ENCODE data around the gene TFAP2C. TPM values are rescaled to one million over a fixed set of nuclear protein-coding genes. Genes with fewer than 3 reads are reported as not detected.

Gene TFAP2C
- total and polyA plus RNA-seq, 9 of the 15 experiments (the other 6 are each of a cell fraction or from before 2014, with no cell fraction given): 0.03 to 0.04 TPM; not detected in 7

DNA sequence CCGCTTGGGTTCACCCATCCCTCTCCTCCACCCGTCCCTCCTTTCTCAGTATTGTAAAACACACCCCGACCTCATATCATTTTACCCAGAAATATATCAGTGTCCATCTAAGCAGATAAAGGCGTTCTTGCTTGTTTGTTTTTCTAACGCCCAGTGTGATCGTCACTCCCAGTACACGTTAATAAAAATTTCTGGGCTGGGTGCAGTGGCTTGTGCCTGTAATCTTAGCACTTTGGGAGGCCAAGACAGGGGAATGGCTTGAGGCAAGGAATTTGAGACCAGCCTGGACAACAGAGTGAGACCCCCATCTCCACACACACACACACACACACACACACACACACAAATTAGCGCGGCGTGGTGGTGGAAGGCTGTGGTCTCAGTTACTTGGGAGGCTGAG is 24.4 kb upstream of the TFAP2C start:
- no peak overlapping the region for H3K4me2 ChIP-seq (ENCODE audit: insufficient read depth, low read length)
- H3K9me1 ChIP-seq (ENCODE audit: control insufficient read depth, insufficient read depth, low read length): no peaks in the 10 kb centered on the region
- H3K4me3 ChIP-seq: no peak overlapping the region
- FAIRE-seq: no peak
- ChIA-PET POLR2A (no interaction called here), CTCF (ENCODE audit: low intra/inter-chr PET ratio) (no interaction called here)
- no peaks in the 10 kb centered on the region for H4K20me1 ChIP-seq (replicated peaks; ENCODE audit: control insufficient read depth, insufficient read depth, low read length)
- in situ Hi-C loops (cut with MboI): no loop called here
- no peaks in the 10 kb centered on the region for H3K79me2 ChIP-seq (ENCODE audit: control insufficient read depth, insufficient read depth, low read length)
- DNase-seq (ENCODE audit: extremely low read depth in 1 of 4, low spot score in 3 of 4): no peak
- no peak overlapping the region for H2AFZ ChIP-seq (ENCODE audit: low read depth, low read length)
- H3K27me3 ChIP-seq (ENCODE audit: control insufficient read depth in 2 of 2, insufficient read depth in 2 of 2, low read length in 2 of 2): peaks cover 5 to 31% of the 10 kb centered on the region in 2 experiments; a peak in 3 of 5 replicates
- intact Hi-C loops (cut with micrococcal nuclease): no loop called here
- H3K9me3 ChIP-seq (replicated peaks; ENCODE audit: control insufficient read depth, insufficient read depth, low read depth, low read length): no peaks in the 10 kb centered on the region
- BruUV-seq (replicated peaks): no TSS peak
- H3K36me3 ChIP-seq (ENCODE audit: control insufficient read depth, insufficient read depth, low read length): no peaks in the 10 kb centered on the region
- H3K4me1 ChIP-seq (replicated peaks in 1 of 2; ENCODE audit: control insufficient read depth in 2 of 2, insufficient read depth in 2 of 2, low read length in 2 of 2): no peaks in the 10 kb centered on the region; a peak in 1 of 5 replicates
- H3K9ac ChIP-seq (ENCODE audit: insufficient read depth in 1 of 2, low read depth in 2 of 2, low read length in 2 of 2): no peak overlapping the region
- no peak overlapping the region for H3K27ac ChIP-seq (ENCODE audit: extremely low read depth, low read depth, low read length)
- 0% methylated on average over 10 of the region's 10 CpGs for WGBS (ENCODE audit: insufficient coverage, low coverage, missing lambda C conversion rate)
- no peak for ATAC-seq
- no peak for TF ChIP-seq C11orf30 (IDR thresholded peaks at IDR 0.05; ENCODE audit: low read depth)
- TF ChIP-seq FOXM1 (IDR thresholded peaks at IDR 0.05; ENCODE audit: low read depth): no peak
- TF ChIP-seq FOXM1 (CRISPR knock-in tag; IDR thresholded peaks at IDR 0.05; ENCODE audit: low read depth): no peak
- TF ChIP-seq, protein P1, sequence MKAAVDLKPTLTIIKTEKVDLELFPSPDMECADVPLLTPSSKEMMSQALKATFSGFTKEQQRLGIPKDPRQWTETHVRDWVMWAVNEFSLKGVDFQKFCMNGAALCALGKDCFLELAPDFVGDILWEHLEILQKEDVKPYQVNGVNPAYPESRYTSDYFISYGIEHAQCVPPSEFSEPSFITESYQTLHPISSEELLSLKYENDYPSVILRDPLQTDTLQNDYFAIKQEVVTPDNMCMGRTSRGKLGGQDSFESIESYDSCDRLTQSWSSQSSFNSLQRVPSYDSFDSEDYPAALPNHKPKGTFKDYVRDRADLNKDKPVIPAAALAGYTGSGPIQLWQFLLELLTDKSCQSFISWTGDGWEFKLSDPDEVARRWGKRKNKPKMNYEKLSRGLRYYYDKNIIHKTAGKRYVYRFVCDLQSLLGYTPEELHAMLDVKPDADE (conservative IDR thresholded peaks at IDR 0.05; ENCODE audit: control insufficient read depth, low read depth, low read length): no peak
- no peak for TF ChIP-seq SMAD1 (IDR thresholded peaks at IDR 0.05; ENCODE audit: low read depth, low read length, partially characterized antibody)
- no peak for TF ChIP-seq BRD9 (IDR thresholded peaks at IDR 0.05; ENCODE audit: low read depth, partially characterized antibody)
- TF ChIP-seq RFX1 (IDR thresholded peaks at IDR 0.05): no peak
- TF ChIP-seq BACH1 (tag; IDR thresholded peaks at IDR 0.05): no peak
- TF ChIP-seq, protein P2, sequence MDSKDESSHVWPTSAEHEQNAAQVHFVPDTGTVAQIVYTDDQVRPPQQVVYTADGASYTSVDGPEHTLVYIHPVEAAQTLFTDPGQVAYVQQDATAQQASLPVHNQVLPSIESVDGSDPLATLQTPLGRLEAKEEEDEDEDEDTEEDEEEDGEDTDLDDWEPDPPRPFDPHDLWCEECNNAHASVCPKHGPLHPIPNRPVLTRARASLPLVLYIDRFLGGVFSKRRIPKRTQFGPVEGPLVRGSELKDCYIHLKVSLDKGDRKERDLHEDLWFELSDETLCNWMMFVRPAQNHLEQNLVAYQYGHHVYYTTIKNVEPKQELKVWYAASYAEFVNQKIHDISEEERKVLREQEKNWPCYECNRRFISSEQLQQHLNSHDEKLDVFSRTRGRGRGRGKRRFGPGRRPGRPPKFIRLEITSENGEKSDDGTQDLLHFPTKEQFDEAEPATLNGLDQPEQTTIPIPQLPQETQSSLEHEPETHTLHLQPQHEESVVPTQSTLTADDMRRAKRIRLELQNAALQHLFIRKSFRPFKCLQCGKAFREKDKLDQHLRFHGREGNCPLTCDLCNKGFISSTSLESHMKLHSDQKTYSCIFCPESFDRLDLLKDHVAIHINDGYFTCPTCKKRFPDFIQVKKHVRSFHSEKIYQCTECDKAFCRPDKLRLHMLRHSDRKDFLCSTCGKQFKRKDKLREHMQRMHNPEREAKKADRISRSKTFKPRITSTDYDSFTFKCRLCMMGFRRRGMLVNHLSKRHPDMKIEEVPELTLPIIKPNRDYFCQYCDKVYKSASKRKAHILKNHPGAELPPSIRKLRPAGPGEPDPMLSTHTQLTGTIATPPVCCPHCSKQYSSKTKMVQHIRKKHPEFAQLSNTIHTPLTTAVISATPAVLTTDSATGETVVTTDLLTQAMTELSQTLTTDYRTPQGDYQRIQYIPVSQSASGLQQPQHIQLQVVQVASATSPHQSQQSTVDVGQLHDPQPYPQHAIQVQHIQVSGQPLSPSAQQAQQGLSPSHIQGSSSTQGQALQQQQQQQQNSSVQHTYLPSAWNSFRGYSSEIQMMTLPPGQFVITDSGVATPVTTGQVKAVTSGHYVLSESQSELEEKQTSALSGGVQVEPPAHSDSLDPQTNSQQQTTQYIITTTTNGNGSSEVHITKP (IDR thresholded peaks at IDR 0.05; ENCODE audit: partially characterized antibody): no peak
- TF ChIP-seq, protein P3, sequence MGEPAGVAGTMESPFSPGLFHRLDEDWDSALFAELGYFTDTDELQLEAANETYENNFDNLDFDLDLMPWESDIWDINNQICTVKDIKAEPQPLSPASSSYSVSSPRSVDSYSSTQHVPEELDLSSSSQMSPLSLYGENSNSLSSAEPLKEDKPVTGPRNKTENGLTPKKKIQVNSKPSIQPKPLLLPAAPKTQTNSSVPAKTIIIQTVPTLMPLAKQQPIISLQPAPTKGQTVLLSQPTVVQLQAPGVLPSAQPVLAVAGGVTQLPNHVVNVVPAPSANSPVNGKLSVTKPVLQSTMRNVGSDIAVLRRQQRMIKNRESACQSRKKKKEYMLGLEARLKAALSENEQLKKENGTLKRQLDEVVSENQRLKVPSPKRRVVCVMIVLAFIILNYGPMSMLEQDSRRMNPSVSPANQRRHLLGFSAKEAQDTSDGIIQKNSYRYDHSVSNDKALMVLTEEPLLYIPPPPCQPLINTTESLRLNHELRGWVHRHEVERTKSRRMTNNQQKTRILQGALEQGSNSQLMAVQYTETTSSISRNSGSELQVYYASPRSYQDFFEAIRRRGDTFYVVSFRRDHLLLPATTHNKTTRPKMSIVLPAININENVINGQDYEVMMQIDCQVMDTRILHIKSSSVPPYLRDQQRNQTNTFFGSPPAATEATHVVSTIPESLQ (CRISPR knock-in tag; IDR thresholded peaks at IDR 0.05): no peak
- TF ChIP-seq JUNB (CRISPR knock-in tag; conservative IDR thresholded peaks at IDR 0.05): no peak
- TF ChIP-seq SPI1 (IDR thresholded peaks at IDR 0.05; ENCODE audit: borderline replicate concordance, low read depth, low read length): no peak
- TF ChIP-seq TBP (optimal IDR thresholded peaks at IDR 0.05; ENCODE audit: low read depth, low read length): no peak
- TF ChIP-seq IFI16 (CRISPR knock-in tag; IDR thresholded peaks at IDR 0.05): no peak
- no peak for TF ChIP-seq HCFC1 (IDR thresholded peaks at IDR 0.05; ENCODE audit: low read depth, low read length)
- TF ChIP-seq KAT7 (CRISPR knock-in tag; IDR thresholded peaks at IDR 0.05; ENCODE audit: borderline replicate concordance): no peak
- no peak for TF ChIP-seq SAP30 (IDR thresholded peaks at IDR 0.05; ENCODE audit: borderline replicate concordance, insufficient read depth, low read depth, low read length, poor library complexity, severe bottlenecking)
- no peak for TF ChIP-seq ZFP36 (IDR thresholded peaks at IDR 0.05; ENCODE audit: low read depth, low read length, partially characterized antibody)

Data from K562 (cell line).